Uterus (tissue), 4 donors: ENCODE data around the gene C1QB. TPM values are rescaled to one million over a fixed set of nuclear protein-coding genes. Genes with fewer than 3 reads are reported as not detected.

ENCODE experiments used
- DNase-seq, 2 donors: peaks; one replicate each; pipeline ENCODE4 v3.0.0-alpha.2; 2019 to 2020
- H3K27ac ChIP-seq, 2 donors: fragments of 200-600 bp; sonication (generic); 1 replicate in 1 of 2; 2 replicates in 1 of 2; pipeline ENCODE4 v1.5.1; 2016 to 2018
- H3K27me3 ChIP-seq, 2 donors: fragments of 200-600 bp; sonication (generic); one replicate each; pipeline ENCODE4 v1.5.1; 2018 to 2019; ENCODE audit warnings: control low read depth in 1 of 2
- H3K36me3 ChIP-seq, 2 donors: fragments of 200-600 bp; sonication (generic); one replicate each; pipeline ENCODE4 v1.5.1; 2019; ENCODE audit warnings: control low read depth in 1 of 2
- H3K4me1 ChIP-seq, 2 donors: fragments of 200-600 bp; sonication (generic); one replicate each; pipeline ENCODE4 v1.5.1; 2018 to 2019; ENCODE audit warnings: control low read depth in 1 of 2
- H3K4me3 ChIP-seq, 2 donors: fragments of 200-600 bp; sonication (generic); 1 replicate in 1 of 2; 2 replicates in 1 of 2; pipeline ENCODE4 v1.5.1; 2018 to 2019; ENCODE audit warnings: mild to moderate bottlenecking in 1 of 2
- H3K9me3 ChIP-seq, 2 donors: fragments of 200-600 bp; sonication (generic); one replicate each; pipeline ENCODE4 v1.5.1; 2019; ENCODE audit warnings: control low read depth in 1 of 2
- POLR2A ChIP-seq, 2 donors: fragments of 450-650 bp; IDR thresholded peaks; one replicate each; pipeline ENCODE4 v1.6.1; 2016; ENCODE audit warnings: antibody characterized with exemption in 2 of 2, mild to moderate bottlenecking in 1 of 2, moderate library complexity in 1 of 2
- intact Hi-C: fragments of 100-400 bp; cut with DNase I; formaldehyde crosslinking; loops from one replicate; pipeline ENCODE4 v1.15.1; 2023; ENCODE audit warnings: low total_unique reads
- total RNA-seq, 4 donors: library from RNA; depleted of rRNA in 3 of 4; stranded (reverse); fragments of >200 nt in 3 of 4; gene quantifications; one replicate each; pipeline versions ENCODE4 v1.1.0 to v1.2.4, GENCODE V29; 2014 to 2023
- TF ChIP-seq, protein P1 (sequence below), 4 experiments: fragments of 200-600 bp in 2 of 4; fragments of 450-650 bp in 2 of 4; sonication (generic) in 2 of 4; IDR thresholded peaks; one replicate each; pipeline ENCODE4 v1.5.1; 2016 to 2019; ENCODE audit warnings: antibody characterized with exemption in 4 of 4, mild to moderate bottlenecking in 2 of 4, moderate library complexity in 1 of 4
- donor health status: DM: yes; HTN: yes; CAD: no.

C1QB gene
- total RNA-seq, 4 donors from 2014 or later = 22.3 to 183 (median 32.0) TPM

DNA sequence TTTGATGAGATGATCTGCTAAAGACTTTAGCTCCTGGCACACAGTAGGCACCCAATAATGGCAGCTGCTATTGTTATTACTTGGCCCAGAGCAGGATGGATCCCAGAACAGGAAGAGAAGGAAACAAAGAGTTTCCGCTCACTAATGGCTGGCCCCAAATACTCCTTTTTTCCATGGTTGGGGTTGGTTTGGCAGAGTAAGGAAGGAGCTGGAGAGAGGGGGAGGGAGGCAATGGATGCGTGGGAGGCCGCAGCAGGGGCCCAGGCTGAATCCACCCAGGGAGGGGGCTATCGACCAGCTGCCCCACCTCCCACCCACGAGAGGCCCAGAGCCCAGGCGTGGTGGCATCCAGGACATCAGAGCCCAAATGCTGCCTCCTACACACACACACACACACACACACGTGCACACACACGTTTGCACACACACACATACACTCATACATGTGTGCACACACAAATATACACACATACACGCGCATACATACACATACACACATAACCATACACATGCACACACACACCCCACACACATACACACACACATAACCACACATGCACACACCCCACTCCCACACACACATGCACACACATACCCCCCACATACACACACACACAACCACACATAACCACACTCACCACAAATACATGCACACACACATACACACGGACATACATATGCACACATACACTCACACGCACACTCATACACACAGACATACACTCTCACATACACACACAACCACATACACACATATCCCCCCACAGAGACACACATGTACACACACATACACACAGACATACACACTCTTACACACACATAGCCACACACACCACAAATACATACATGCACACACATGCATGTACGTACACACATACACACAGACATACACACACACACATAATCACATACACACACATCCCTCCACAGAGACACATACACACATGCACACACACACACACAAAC, 25.2 kb downstream of the C1QB start:
- TF ChIP-seq, protein P1, sequence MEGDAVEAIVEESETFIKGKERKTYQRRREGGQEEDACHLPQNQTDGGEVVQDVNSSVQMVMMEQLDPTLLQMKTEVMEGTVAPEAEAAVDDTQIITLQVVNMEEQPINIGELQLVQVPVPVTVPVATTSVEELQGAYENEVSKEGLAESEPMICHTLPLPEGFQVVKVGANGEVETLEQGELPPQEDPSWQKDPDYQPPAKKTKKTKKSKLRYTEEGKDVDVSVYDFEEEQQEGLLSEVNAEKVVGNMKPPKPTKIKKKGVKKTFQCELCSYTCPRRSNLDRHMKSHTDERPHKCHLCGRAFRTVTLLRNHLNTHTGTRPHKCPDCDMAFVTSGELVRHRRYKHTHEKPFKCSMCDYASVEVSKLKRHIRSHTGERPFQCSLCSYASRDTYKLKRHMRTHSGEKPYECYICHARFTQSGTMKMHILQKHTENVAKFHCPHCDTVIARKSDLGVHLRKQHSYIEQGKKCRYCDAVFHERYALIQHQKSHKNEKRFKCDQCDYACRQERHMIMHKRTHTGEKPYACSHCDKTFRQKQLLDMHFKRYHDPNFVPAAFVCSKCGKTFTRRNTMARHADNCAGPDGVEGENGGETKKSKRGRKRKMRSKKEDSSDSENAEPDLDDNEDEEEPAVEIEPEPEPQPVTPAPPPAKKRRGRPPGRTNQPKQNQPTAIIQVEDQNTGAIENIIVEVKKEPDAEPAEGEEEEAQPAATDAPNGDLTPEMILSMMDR (IDR thresholded peaks at IDR 0.05) = no peak
- TF ChIP-seq POLR2A (IDR thresholded peaks at IDR 0.05) = no peak
- no peaks in the 10 kb centered on the region for H3K27me3 ChIP-seq
- no peaks in the 10 kb centered on the region for H3K9me3 ChIP-seq
- no peak overlapping the region for H3K27ac ChIP-seq
- no peaks in the 10 kb centered on the region for H3K36me3 ChIP-seq
- intact Hi-C loops = no loop called here
- H3K4me3 ChIP-seq = no peak overlapping the region
- no peaks in the 10 kb centered on the region for H3K4me1 ChIP-seq
- no peak for DNase-seq

DNA sequence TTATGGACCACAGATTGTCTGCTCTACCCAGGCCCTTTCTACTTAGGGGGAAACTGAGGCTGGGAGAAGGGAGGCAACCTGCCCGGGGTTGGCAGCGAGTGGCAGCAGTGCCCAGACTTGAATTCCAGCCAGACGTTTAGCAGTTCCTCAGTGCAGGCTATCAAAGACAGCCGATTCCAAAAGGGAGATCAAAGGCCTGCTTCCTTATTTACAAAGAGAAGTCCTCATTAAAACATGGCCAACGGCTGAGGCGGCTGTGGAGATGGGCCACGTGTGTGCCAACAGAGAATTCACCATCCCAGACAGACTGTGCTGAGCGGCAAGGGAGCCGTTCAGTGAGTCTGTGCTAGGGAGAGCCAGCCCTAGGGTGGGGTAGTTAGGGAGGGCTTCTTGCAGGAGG, 27.7 kb downstream of the C1QB start:
- TF ChIP-seq, protein P1 (IDR thresholded peaks at IDR 0.05) = no peak
- TF ChIP-seq POLR2A (IDR thresholded peaks at IDR 0.05) = no peak
- no peaks in the 10 kb centered on the region for H3K27me3 ChIP-seq
- H3K9me3 ChIP-seq = no peaks in the 10 kb centered on the region
- no peak for DNase-seq
- H3K4me3 ChIP-seq = no peak overlapping the region
- intact Hi-C loops = no loop called here
- no peak overlapping the region for H3K27ac ChIP-seq
- H3K36me3 ChIP-seq = no peaks in the 10 kb centered on the region
- no peaks in the 10 kb centered on the region for H3K4me1 ChIP-seq

DNA sequence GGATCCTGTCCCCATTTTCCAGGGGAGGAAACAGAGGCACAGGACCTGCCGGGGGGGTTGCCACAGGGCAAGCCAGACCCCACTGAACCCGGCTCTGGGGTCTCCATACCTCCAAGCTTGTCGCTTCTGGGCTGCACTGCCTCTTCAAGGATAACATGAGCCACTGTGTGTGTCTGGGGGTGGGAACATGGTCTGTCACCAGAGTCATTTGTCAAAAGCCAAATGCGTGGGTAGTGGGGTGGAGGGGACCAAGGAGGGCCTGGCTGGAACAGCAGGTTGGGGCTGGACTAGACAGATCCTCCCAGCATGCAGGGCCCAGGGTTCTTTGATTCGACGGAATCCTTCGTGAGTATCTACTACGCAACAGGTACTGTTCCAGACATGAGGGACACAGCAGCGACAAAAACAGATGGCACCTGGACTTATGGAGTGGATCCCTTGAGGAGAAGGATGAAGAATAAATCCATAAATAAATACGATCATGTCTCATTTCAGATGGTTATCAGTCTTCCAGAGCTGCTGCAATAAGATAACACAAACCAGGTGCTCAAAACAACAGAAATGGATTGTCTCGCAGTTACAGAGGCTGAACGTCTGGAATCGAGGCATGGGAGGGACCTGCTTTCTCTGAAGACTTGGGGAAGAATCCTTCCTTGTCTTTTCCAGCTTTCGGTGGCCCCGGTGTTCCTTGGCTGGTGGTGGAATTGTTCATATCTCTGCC, 28.7 kb downstream of the C1QB start:
- H3K27ac ChIP-seq = no peak overlapping the region
- DNase-seq = no peak
- H3K4me3 ChIP-seq = no peak overlapping the region
- no peaks in the 10 kb centered on the region for H3K9me3 ChIP-seq
- H3K36me3 ChIP-seq = no peaks in the 10 kb centered on the region
- intact Hi-C loops = no loop called here
- H3K4me1 ChIP-seq = no peaks in the 10 kb centered on the region
- TF ChIP-seq, protein P1 (IDR thresholded peaks at IDR 0.05) = no peak
- no peak for TF ChIP-seq POLR2A (IDR thresholded peaks at IDR 0.05)
- no peaks in the 10 kb centered on the region for H3K27me3 ChIP-seq

DNA sequence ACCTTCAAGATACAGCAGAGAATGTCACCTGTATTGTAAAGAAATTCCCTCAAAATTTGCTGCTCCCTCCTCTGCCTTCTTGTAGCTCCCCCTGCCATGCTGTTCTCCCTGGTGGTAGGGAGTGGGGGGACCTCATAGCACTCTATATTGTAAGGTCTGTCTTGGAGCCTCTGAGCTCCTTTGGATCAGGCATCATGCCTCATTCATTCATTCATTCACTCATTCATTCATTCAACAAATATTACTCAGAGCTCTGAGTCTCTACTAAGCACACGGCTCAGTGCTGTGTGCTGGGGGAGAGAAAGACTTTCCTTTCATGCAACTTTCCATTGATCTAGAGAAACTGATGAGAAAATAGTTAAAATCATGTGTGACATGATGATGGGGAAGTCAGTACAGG, 30.5 kb downstream of the C1QB start:
- intact Hi-C loops = no loop called here
- Histone ChIP-seq H3K4me3 (no peak overlapping the region), H3K27me3 (no peaks in the 10 kb centered on the region), H3K27ac (no peak overlapping the region), H3K36me3 (no peaks in the 10 kb centered on the region), H3K4me1 (no peaks in the 10 kb centered on the region), H3K9me3 (no peaks in the 10 kb centered on the region)
- no peak for DNase-seq
- no peak for TF ChIP-seq POLR2A (IDR thresholded peaks at IDR 0.05)
- TF ChIP-seq, protein P1 (IDR thresholded peaks at IDR 0.05) = no peak

DNA sequence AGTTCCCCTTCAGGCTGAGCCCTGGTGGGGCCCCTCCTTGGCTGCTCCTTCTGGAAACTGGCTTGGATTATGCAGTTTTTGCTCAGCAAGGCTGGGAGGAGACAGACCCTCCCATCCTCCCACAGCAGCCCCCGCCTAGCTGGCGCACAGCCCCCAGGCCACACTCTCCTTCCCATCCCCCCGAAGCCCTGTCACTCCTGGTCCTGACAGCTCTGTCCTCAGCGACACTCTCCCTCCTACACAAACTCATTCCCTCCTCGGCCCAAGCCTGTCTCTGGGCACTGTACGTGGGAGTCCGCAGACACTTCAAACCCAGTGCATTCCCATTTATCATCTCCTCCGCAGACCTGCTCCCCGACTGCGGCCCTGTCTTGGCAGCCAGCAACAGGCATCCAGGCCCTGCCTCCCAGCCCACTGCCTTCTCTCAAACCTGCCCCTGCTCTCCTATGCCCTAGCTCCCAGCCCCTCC, 32.6 kb downstream of the C1QB start:
- Histone ChIP-seq H3K27me3 (no peaks in the 10 kb centered on the region), H3K9me3 (no peaks in the 10 kb centered on the region), H3K36me3 (no peaks in the 10 kb centered on the region), H3K27ac (no peak overlapping the region), H3K4me3 (no peak overlapping the region), H3K4me1 (no peaks in the 10 kb centered on the region)
- intact Hi-C loops = no loop called here
- TF ChIP-seq, protein P1 (IDR thresholded peaks at IDR 0.05) = no peak
- no peak for TF ChIP-seq POLR2A (IDR thresholded peaks at IDR 0.05)
- peak; percentile 18 to 42 for DNase-seq
